Neural cell (in vitro differentiated cells): Measurements from ENCODE around the gene NPTN.

Source experiments
- EP300 ChIP-seq: fragments of 450-650 bp; conservative IDR thresholded peaks from 2 replicates; pipeline ENCODE4 v1.6.1; 2014; ENCODE audit warnings: antibody characterized with exemption, mild to moderate bottlenecking, moderate library complexity; ENCODE audit not compliant: poor library complexity, severe bottlenecking
- EZH2 ChIP-seq: fragments of 200-600, 300-800 bp; shearing (Covaris generic), sonication (generic); IDR thresholded peaks from 2 replicates; pipeline ENCODE4 v1.6.1; 2014; ENCODE audit warnings: antibody characterized with exemption, low read length, borderline replicate concordance, mild to moderate bottlenecking; ENCODE audit not compliant: insufficient read depth, poor library complexity, severe bottlenecking
- POLR2AphosphoS5 ChIP-seq: IDR thresholded peaks from 2 replicates; pipeline ENCODE4 v1.6.1; 2012
- RAD21 ChIP-seq: fragments of 450-650 bp; conservative IDR thresholded peaks from 2 replicates; pipeline ENCODE4 v1.6.1; 2014; ENCODE audit warnings: antibody characterized with exemption, mild to moderate bottlenecking, moderate library complexity
- REST ChIP-seq: IDR thresholded peaks from 2 replicates; pipeline ENCODE4 v1.6.1; 2012; ENCODE audit warnings: borderline replicate concordance
- SMC3 ChIP-seq: fragments of 450-650 bp; conservative IDR thresholded peaks from 2 replicates; pipeline ENCODE4 v1.6.1; 2014; ENCODE audit warnings: antibody characterized with exemption, mild to moderate bottlenecking, moderate library complexity; ENCODE audit not compliant: poor library complexity
- TAF1 ChIP-seq: IDR thresholded peaks from 2 replicates; pipeline ENCODE4 v1.6.1; 2012; ENCODE audit warnings: low read depth
- TF ChIP-seq, protein P1 (sequence below): fragments of 450-650 bp; IDR thresholded peaks from 2 replicates; pipeline ENCODE4 v1.5.1; 2014; ENCODE audit warnings: antibody characterized with exemption, mild to moderate bottlenecking, moderate library complexity; ENCODE audit not compliant: poor library complexity, severe bottlenecking

GRCh38 chr15:73678498-73678897 lies 45.3 kb upstream of the NPTN start:
- TF ChIP-seq, protein P1, sequence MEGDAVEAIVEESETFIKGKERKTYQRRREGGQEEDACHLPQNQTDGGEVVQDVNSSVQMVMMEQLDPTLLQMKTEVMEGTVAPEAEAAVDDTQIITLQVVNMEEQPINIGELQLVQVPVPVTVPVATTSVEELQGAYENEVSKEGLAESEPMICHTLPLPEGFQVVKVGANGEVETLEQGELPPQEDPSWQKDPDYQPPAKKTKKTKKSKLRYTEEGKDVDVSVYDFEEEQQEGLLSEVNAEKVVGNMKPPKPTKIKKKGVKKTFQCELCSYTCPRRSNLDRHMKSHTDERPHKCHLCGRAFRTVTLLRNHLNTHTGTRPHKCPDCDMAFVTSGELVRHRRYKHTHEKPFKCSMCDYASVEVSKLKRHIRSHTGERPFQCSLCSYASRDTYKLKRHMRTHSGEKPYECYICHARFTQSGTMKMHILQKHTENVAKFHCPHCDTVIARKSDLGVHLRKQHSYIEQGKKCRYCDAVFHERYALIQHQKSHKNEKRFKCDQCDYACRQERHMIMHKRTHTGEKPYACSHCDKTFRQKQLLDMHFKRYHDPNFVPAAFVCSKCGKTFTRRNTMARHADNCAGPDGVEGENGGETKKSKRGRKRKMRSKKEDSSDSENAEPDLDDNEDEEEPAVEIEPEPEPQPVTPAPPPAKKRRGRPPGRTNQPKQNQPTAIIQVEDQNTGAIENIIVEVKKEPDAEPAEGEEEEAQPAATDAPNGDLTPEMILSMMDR: no peak
- no peak for TF ChIP-seq EZH2
- no peak for TF ChIP-seq POLR2AphosphoS5
- TF ChIP-seq SMC3: no peak
- no peak for TF ChIP-seq TAF1
- TF ChIP-seq RAD21: no peak
- no peak for TF ChIP-seq EP300
- no peak for TF ChIP-seq REST
